ENCODE results near the gene MAN1A2. TPM values are rescaled to one million over a fixed set of nuclear protein-coding genes. Genes with fewer than 3 reads are reported as not detected.

MAN1A2 gene
- polyA plus RNA-seq, 12 donors: 24.0 to 34.7 (median 26.3) TPM; not detected in 1

GRCh38 chr1:117574161-117574835 lies 207.0 kb downstream of the MAN1A2 start:
- DNase-seq: no peak

DNA sequence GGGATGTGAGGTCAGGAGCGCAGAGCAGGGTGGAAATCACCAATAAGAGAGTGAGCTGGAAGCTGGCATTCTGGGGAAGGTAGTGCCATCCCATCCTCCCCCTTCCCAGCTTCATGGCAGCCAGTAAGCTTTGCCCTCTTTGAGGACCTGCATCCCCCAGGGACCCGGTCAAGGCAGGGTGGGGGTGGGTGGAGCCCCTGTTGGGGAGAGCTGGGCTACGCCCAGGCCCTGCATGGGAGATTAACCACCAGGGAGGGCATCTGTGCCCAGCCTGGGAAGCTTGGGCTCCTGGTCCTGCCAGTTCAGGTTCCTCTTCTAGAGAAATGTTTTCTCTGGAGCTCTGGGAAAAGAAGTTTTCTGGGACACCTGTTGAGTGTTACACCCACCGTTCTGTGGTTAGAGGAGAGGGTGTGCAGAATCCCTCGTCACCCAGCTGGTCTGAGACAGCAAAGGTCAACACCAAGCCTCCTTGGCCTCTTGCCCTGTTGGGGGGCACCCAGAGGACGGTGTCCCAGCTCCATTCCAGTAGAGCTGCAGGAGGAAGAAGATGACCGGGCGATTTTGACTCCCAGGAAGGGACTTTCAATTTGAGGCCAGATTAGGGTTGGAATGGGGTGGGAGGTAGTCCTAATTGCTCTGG lies 208.5 kb downstream of the MAN1A2 start:
- DNase-seq: no peak

DNA sequence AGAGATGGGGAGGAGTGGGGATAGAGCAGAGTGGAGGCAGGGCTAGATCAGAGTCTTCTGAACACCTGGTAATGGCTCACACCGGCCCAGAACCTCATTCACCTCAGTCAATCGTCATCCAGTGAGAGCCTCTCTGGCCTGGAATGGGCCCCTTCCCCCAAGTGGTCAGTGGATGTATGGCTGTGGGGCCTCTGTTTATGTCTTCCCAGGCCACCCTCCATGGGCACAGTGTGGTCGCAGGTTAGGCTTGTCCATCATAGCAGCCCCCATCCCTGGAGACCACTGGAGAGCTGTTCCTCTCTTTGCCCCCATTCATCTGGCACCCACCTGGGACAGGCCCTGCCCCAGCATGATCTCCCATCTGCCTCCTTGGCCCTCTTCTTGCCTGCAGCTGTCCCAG lies 209.0 kb downstream of the MAN1A2 start:
- DNase-seq: no peak

DNA sequence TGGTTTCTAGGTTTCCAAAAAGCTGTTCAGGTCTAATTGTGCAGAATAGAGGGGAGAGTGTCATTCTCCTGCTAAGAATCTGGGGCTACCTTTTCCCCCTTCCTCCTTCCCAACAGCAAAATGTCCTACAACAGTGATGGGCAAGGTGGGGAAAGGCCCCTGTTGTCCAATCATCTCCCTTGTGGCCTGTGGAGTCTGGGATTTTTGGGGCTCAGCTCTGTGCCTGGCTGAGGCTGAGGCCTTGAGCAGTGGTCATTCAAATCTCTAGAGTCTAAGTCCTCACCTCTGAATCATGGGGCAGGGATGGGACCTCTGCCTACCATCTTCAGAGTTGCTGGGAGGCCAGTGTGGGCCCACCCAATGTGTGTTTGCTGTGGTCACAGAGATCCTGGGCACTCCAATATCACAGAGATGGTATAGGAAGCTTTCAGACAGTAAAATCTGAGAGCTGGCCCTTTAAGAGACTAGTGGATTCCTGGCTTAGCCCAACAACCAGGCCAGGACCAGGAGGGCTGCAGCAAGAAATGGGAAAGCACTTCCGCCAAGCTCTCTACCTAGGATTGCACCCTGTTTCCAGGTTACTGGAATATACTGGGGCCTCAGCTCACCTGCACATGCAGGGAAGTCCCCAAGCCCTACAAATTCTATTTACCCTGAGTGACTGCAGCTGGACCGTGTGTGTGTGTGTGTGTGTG lies 210.1 kb downstream of the MAN1A2 start:
- DNase-seq: no peak

DNA sequence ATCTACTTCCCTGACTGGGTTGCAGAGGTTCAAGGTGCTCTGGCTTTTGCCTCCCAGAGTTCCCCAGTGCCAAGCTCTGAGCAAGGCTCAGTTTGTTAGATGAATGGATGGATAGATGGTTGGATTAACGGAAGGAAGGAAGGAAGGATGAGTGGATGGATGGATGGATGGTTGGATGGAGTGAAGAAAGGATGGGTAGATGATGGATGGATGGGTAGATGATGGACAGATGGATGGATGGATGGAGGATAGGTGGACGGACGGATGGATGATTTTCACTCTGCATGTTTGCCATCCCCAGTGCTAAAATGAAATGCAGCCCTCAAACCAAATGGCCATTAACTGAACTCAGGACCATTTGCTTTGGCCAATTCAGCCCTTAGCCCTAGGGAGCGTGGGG lies 211.2 kb downstream of the MAN1A2 start:
- DNase-seq: no peak

Other genes starting within 250 kb of the MAN1A2 start
- gene TRIM45, start 245.7 kb upstream of the MAN1A2 start, polyA plus RNA-seq (ENCODE audit: insufficient read length in 12 of 12): 100 to 1,000 TPM in 1 of 12 donors, 10 to 100 TPM in 11; 10.5 to 122 (median 18.4) TPM
- 1 to 10 TPM in 1 of 12 donors, under 1 TPM in 8, not detected in 3; 0.11 to 1.9 (median 0.23) TPM for gene VTCN1, start 156.5 kb upstream of the MAN1A2 start, polyA plus RNA-seq (ENCODE audit: insufficient read length in 12 of 12)
- 10 to 100 TPM in 1 of 12 donors, 1 to 10 TPM in 10, not detected in 1; 2.1 to 10.0 (median 3.2) TPM for gene TENT5C, start 238.6 kb downstream of the MAN1A2 start, polyA plus RNA-seq (ENCODE audit: insufficient read length in 12 of 12)